ENCODE measurements around the gene MT1H. TPM values are rescaled to one million over a fixed set of nuclear protein-coding genes. Genes with fewer than 3 reads are reported as not detected.

MT1H gene
- total RNA-seq, 4 donors from 2014 or later, result 5.8 to 2,098 (median 30.1) TPM; not detected in 1

GRCh38 chr16:56679818-56680217 lies 10.2 kb downstream of the MT1H start:
- no peak for DNase-seq
- no peak for TF ChIP-seq CTCF (IDR thresholded peaks at IDR 0.05)

GRCh38 chr16:56681939-56682702 lies 12.5 kb downstream of the MT1H start, which contains the start of gene MT1X:
MT1X (plus strand) TSS chr16:56682470; CDS start chr16:56682541, 71 bp downstream.
- TF ChIP-seq CTCF (IDR thresholded peaks at IDR 0.05), result peak in 1 of 6 experiments; percentile 2
- TF ChIP-seq POLR2A (IDR thresholded peaks at IDR 0.05), result peak; percentile 77 to 81
- H3K27ac ChIP-seq, result peak within 1 kb of the TSS; percentile 65 to 80 (median 74)

More at GRCh38 chr16:56679818-56680217, 10.2 kb downstream of the MT1H start:
- Histone ChIP-seq H3K4me3 (no peak overlapping the region), H3K9me3 (no peaks in the 10 kb centered on the region), H3K27me3 (peaks cover 0 to 6% of the 10 kb centered on the region in 2 donors), H3K27ac (no peak overlapping the region), H3K4me1 (peaks cover 0 to 26% (median 11%) of the 10 kb centered on the region in 4 donors), H3K36me3 (no peaks in the 10 kb centered on the region)

GRCh38 chr16:56682703-56683397 lies 13.2 kb downstream of the MT1H start:
- no peak for DNase-seq
- no peaks in the 10 kb centered on the region for H3K36me3 ChIP-seq
- no peaks in the 10 kb centered on the region for H3K27me3 ChIP-seq
- TF ChIP-seq CTCF (IDR thresholded peaks at IDR 0.05) (no peak), POLR2A (IDR thresholded peaks at IDR 0.05) (no peak)
- peak overlapping the region; percentile 65 to 80 (median 74) for H3K27ac ChIP-seq
- H3K4me1 ChIP-seq, result peaks cover 0 to 17% (median 8%) of the 10 kb centered on the region in 4 donors
- H3K9me3 ChIP-seq, result peaks cover 0 to 3% (median 0%) of the 10 kb centered on the region in 4 donors
- H3K4me3 ChIP-seq, result peak overlapping the region; percentile 39 to 69 (median 56)

More at GRCh38 chr16:56681939-56682702, 12.5 kb downstream of the MT1H start, which contains the start of gene MT1X:
- Histone ChIP-seq H3K4me3 (peak within 1 kb of the TSS; percentile 39 to 69 (median 56)), H3K36me3 (no peaks in the 10 kb centered on the region), H3K4me1 (peaks cover 0 to 17% (median 8%) of the 10 kb centered on the region in 4 donors), H3K27me3 (no peaks in the 10 kb centered on the region), H3K9me3 (peaks cover 0 to 3% (median 0%) of the 10 kb centered on the region in 4 donors)
- DNase-seq, result peak; percentile 82 to 98 (median 95)

GRCh38 chr16:56683424-56684172 lies 14.0 kb downstream of the MT1H start:
- TF ChIP-seq CTCF (IDR thresholded peaks at IDR 0.05) (no peak), POLR2A (IDR thresholded peaks at IDR 0.05) (no peak)
- Histone ChIP-seq H3K27me3 (no peaks in the 10 kb centered on the region), H3K27ac (no peak overlapping the region), H3K4me1 (peaks cover 0 to 17% (median 8%) of the 10 kb centered on the region in 4 donors), H3K36me3 (no peaks in the 10 kb centered on the region), H3K4me3 (peak overlapping the region; percentile 39 to 69 (median 56)), H3K9me3 (peaks cover 0 to 3% (median 0%) of the 10 kb centered on the region in 4 donors)
- no peak for DNase-seq

All from Peyer's patch (tissue), 4 donors.